Neural progenitor cell (in vitro differentiated cells): ENCODE data around the gene HOXC9. TPM values are rescaled to one million over a fixed set of nuclear protein-coding genes. Genes with fewer than 3 reads are reported as not detected.

Source experiments
- DNase-seq: peaks from one replicate; pipeline ENCODE4 v3.0.0-alpha.2; 2016; ENCODE audit warnings: low spot score
- H2AFZ ChIP-seq: fragments of 200-600 bp; sonication (generic); replicated peaks from 2 replicates; pipeline ENCODE4 v1.6.1; 2016; ENCODE audit warnings: antibody characterized with exemption
- H3F3A ChIP-seq: fragments of 200-600 bp; sonication (generic); 2 replicates; pipeline ENCODE4 v1.6.1; 2016; ENCODE audit warnings: antibody characterized with exemption, low read depth
- H3K27ac ChIP-seq: fragments of 200-600 bp; sonication (generic); 2 replicates; pipeline ENCODE4 v1.5.1; 2016; ENCODE audit warnings: mild to moderate bottlenecking
- H3K27me3 ChIP-seq: fragments of 200-600 bp; sonication (generic); 2 replicates; pipeline ENCODE4 v1.6.1; 2016; ENCODE audit warnings: mild to moderate bottlenecking, moderate library complexity
- H3K36me3 ChIP-seq: fragments of 200-600 bp; sonication (generic); 2 replicates; pipeline ENCODE4 v1.5.1; 2016
- H3K4me1 ChIP-seq: fragments of 200-600 bp; sonication (generic); 2 replicates; pipeline ENCODE4 v1.6.1; 2016; ENCODE audit warnings: mixed run types
- H3K4me2 ChIP-seq: fragments of 200-600 bp; sonication (generic); 2 replicates; pipeline ENCODE4 v1.6.1; 2016
- H3K4me3 ChIP-seq: fragments of 200-600 bp; sonication (generic); 2 replicates; pipeline ENCODE4 v1.5.1; 2016
- H3K79me2 ChIP-seq: fragments of 200-600 bp; sonication (generic); 2 replicates; pipeline ENCODE4 v1.6.1; 2016; ENCODE audit warnings: low read depth
- H3K9ac ChIP-seq: fragments of 200-600 bp; sonication (generic); 2 replicates; pipeline ENCODE4 v1.6.1; 2016
- H3K9me3 ChIP-seq: fragments of 200-600 bp; sonication (generic); 2 replicates; pipeline ENCODE4 v1.5.1; 2016; ENCODE audit warnings: low read depth
- H4K20me1 ChIP-seq: fragments of 200-600 bp; sonication (generic); 2 replicates; pipeline ENCODE4 v1.6.1; 2016; ENCODE audit warnings: low read depth
- H3K27ac Mint-ChIP-seq: 3 replicates; pipeline ENCODE4 v1.8.0; 2021; ENCODE audit warnings: mixed read lengths
- H3K27me3 Mint-ChIP-seq: 2 replicates; pipeline ENCODE4 v1.8.0; 2022; ENCODE audit warnings: low read depth, mild to moderate bottlenecking, inconsistent platforms, moderate library complexity, mixed read lengths; ENCODE audit not compliant: insufficient read depth
- H3K36me3 Mint-ChIP-seq: 3 replicates; pipeline ENCODE4 v1.8.0; 2021; ENCODE audit warnings: mixed read lengths
- H3K4me1 Mint-ChIP-seq: 3 replicates; pipeline ENCODE4 v1.8.0; 2021; ENCODE audit warnings: mixed read lengths
- H3K4me3 Mint-ChIP-seq: 3 replicates; pipeline ENCODE4 v1.8.0; 2021; ENCODE audit warnings: mild to moderate bottlenecking, moderate library complexity, mixed read lengths
- H3K9me3 Mint-ChIP-seq: 3 replicates; pipeline ENCODE4 v1.8.0; 2020; ENCODE audit warnings: mixed read lengths
- EZH2 ChIP-seq: fragments of 200-600 bp; sonication (generic); IDR thresholded peaks from 2 replicates; pipeline ENCODE4 v1.6.1; 2017; ENCODE audit warnings: antibody characterized with exemption, mild to moderate bottlenecking, moderate library complexity
- EZH2phosphoT487 ChIP-seq: fragments of 200-600 bp; sonication (generic); IDR thresholded peaks from 2 replicates; pipeline ENCODE4 v1.6.1; 2017; ENCODE audit warnings: antibody characterized with exemption
- total RNA-seq: library from RNA; depleted of rRNA; stranded (reverse); fragments of >200 nt; gene quantifications from 2 replicates; pipeline ENCODE4 v1.2.3, GENCODE V29; 2015; ENCODE audit warnings: low replicate concordance
- TF ChIP-seq, protein P1 (sequence below): fragments of 200-600 bp; sonication (generic); IDR thresholded peaks from 2 replicates; pipeline ENCODE4 v1.5.1; 2017; ENCODE audit warnings: antibody characterized with exemption, mild to moderate bottlenecking

HOXC9 gene
- total RNA-seq, 1 donor from 2014 or later, result not detected

DNA sequence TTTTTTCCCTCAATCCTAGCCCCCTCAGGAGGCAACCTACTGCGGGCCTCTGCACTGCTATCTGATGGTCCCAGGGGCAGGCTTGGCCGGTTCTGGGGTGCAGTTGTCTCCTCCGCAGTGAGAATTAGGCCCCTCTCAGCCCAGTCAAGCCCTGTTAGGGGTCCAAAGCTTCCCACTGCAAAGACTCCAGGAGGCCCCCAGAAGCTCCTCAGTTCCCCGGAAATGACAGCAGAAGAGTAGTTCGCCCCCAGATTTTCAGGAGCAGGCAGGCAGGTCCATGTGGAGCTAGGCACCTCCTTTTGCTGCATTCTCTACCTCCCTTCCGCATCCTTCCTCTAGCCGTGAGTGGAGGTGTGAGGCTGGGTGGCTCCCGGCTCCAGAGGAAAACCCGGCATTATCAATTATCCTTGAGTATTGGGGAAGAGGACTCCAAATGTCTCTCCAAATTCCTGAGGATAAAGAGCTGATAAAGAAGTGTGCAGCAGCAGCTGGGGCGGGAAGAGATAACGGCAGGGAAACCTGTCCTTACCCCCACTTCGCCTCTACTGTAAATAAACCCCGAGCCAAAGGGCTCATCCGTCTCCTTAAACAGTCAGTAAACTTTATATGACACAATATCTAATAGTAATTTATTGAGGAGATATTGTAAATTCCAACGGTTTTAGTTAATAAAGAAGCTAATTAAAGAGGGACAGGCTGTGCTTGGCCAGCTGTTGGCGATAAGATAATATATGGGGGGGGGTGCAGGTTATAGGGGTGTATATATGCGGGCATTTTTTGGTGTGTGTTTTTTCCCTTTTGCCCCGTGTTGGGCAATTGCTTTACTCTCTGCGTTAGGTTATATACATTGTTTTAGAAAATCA is 45.9 kb upstream of the HOXC9 start:
- Histone ChIP-seq H2AFZ (no peak overlapping the region), H3K27me3 (peaks cover 100% of the 10 kb centered on the region), H3K9ac (no peak overlapping the region), H3K4me2 (no peak overlapping the region), H3K27ac (no peak overlapping the region), H3K4me3 (no peak overlapping the region), H4K20me1 (peaks cover 67% of the 10 kb centered on the region), H3K9me3 (no peaks in the 10 kb centered on the region), H3K4me1 (no peaks in the 10 kb centered on the region), H3F3A (peaks cover 5% of the 10 kb centered on the region), H3K79me2 (no peaks in the 10 kb centered on the region), H3K36me3 (no peaks in the 10 kb centered on the region)
- H3K9me3 Mint-ChIP-seq, result peaks cover 6% of the 10 kb centered on the region
- H3K4me3 Mint-ChIP-seq, result no peak overlapping the region
- peaks cover 95% of the 10 kb centered on the region for H3K27me3 Mint-ChIP-seq
- no peaks in the 10 kb centered on the region for H3K4me1 Mint-ChIP-seq
- TF ChIP-seq, protein P1, sequence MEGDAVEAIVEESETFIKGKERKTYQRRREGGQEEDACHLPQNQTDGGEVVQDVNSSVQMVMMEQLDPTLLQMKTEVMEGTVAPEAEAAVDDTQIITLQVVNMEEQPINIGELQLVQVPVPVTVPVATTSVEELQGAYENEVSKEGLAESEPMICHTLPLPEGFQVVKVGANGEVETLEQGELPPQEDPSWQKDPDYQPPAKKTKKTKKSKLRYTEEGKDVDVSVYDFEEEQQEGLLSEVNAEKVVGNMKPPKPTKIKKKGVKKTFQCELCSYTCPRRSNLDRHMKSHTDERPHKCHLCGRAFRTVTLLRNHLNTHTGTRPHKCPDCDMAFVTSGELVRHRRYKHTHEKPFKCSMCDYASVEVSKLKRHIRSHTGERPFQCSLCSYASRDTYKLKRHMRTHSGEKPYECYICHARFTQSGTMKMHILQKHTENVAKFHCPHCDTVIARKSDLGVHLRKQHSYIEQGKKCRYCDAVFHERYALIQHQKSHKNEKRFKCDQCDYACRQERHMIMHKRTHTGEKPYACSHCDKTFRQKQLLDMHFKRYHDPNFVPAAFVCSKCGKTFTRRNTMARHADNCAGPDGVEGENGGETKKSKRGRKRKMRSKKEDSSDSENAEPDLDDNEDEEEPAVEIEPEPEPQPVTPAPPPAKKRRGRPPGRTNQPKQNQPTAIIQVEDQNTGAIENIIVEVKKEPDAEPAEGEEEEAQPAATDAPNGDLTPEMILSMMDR, result no peak
- TF ChIP-seq EZH2phosphoT487, result no peak
- no peak for TF ChIP-seq EZH2
- DNase-seq, result no peak
- H3K27ac Mint-ChIP-seq, result no peak overlapping the region
- H3K36me3 Mint-ChIP-seq, result no peaks in the 10 kb centered on the region

DNA sequence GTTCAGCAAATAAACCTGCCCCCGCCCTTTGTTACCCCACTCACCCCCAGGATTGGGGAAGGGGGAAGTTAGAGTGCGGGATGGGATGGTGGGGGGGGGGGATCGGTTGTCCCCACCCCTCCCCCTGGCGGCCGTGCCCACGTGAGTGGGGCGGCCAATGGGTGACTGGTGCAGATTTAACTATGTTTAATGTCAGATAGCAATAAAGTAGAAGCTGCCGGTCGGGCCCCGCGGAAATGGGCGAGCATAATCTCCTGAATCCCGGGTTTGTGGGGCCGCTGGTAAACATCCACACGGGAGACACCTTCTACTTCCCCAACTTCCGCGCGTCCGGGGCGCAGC is 45.3 kb upstream of the HOXC9 start, which contains the start of gene HOXC12:
TSS of gene HOXC12 (plus strand) at position 210 of the 342 bp plus-strand sequence. CDS start at position 237, 27 bp downstream.
- H3K4me2 ChIP-seq, result no peak within 1 kb of the TSS
- no peaks in the 10 kb centered on the region for H3K36me3 ChIP-seq
- no peak within 1 kb of the TSS for H3K27ac Mint-ChIP-seq
- H3K9me3 ChIP-seq, result no peaks in the 10 kb centered on the region
- peaks cover 100% of the 10 kb centered on the region for H3K27me3 ChIP-seq
- no peak for DNase-seq
- H3K9ac ChIP-seq, result no peak within 1 kb of the TSS
- H3K27ac ChIP-seq, result no peak within 1 kb of the TSS
- peaks cover 6% of the 10 kb centered on the region for H3K9me3 Mint-ChIP-seq
- H3K36me3 Mint-ChIP-seq, result no peaks in the 10 kb centered on the region
- H3K27me3 Mint-ChIP-seq, result peaks cover 95% of the 10 kb centered on the region
- H4K20me1 ChIP-seq, result peaks cover 69% of the 10 kb centered on the region
- no peaks in the 10 kb centered on the region for H3K79me2 ChIP-seq
- TF ChIP-seq, protein P1, result no peak
- TF ChIP-seq EZH2phosphoT487 (no peak), EZH2 (no peak)
- peaks cover 5% of the 10 kb centered on the region for H3F3A ChIP-seq
- H3K4me3 ChIP-seq, result no peak within 1 kb of the TSS
- H3K4me1 Mint-ChIP-seq, result no peaks in the 10 kb centered on the region
- no peaks in the 10 kb centered on the region for H3K4me1 ChIP-seq
- H2AFZ ChIP-seq, result no peak within 1 kb of the TSS
- H3K4me3 Mint-ChIP-seq, result no peak within 1 kb of the TSS

DNA sequence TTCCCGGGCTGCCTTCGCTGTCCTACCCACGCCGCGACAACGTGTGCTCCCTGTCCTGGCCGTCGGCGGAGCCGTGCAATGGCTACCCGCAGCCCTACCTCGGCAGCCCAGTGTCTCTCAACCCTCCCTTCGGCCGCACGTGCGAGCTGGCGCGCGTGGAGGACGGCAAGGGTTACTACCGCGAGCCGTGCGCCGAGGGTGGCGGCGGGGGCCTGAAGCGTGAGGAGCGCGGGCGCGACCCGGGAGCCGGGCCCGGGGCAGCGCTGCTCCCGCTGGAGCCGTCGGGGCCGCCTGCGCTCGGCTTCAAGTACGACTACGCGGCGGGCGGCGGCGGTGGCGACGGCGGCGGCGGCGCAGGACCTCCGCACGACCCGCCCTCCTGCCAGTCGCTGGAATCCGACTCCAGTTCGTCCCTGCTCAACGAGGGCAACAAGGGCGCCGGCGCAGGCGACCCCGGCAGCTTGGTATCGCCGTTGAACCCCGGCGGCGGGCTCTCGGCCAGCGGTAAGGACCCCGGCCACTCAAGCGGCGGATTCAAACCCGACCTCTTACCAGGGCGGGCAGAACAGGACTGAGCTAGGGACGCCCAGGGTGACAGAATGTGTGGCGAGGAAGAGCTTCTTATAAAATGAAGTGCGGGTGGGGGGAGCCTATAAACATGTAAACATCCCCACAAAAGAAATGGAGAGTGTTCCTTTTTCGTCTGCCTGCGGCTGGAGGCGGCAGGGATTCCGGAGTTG is 44.8 kb upstream of the HOXC9 start:
- TF ChIP-seq EZH2phosphoT487 (peak; percentile 94), EZH2 (peak; percentile 99)
- TF ChIP-seq, protein P1, result no peak
- DNase-seq, result peak; percentile 57
- Histone ChIP-seq H3K4me1 (no peaks in the 10 kb centered on the region), H3K79me2 (no peaks in the 10 kb centered on the region), H3K4me2 (no peak overlapping the region), H2AFZ (no peak overlapping the region), H3K9ac (no peak overlapping the region), H3K9me3 (no peaks in the 10 kb centered on the region), H3K27ac (no peak overlapping the region), H4K20me1 (peaks cover 68% of the 10 kb centered on the region), H3K27me3 (peaks cover 100% of the 10 kb centered on the region), H3K4me3 (no peak overlapping the region), H3K36me3 (no peaks in the 10 kb centered on the region), H3F3A (peaks cover 5% of the 10 kb centered on the region)
- H3K36me3 Mint-ChIP-seq, result no peaks in the 10 kb centered on the region
- H3K27me3 Mint-ChIP-seq, result peaks cover 95% of the 10 kb centered on the region
- H3K9me3 Mint-ChIP-seq, result peaks cover 8% of the 10 kb centered on the region
- H3K27ac Mint-ChIP-seq, result no peak overlapping the region
- no peaks in the 10 kb centered on the region for H3K4me1 Mint-ChIP-seq
- no peak overlapping the region for H3K4me3 Mint-ChIP-seq
